HG02798 (cell line): ENCODE results near the gene ANKRD44.

Experiments used
- ATAC-seq: cut with Tn5 transposase; IDR thresholded peaks from one replicate; pipeline ENCODE4 v1.9.1; 2021; ENCODE audit warnings: mild to moderate bottlenecking; ENCODE audit not compliant: unreplicated experiment, poor library complexity

ANKRD44 gene

DNA sequence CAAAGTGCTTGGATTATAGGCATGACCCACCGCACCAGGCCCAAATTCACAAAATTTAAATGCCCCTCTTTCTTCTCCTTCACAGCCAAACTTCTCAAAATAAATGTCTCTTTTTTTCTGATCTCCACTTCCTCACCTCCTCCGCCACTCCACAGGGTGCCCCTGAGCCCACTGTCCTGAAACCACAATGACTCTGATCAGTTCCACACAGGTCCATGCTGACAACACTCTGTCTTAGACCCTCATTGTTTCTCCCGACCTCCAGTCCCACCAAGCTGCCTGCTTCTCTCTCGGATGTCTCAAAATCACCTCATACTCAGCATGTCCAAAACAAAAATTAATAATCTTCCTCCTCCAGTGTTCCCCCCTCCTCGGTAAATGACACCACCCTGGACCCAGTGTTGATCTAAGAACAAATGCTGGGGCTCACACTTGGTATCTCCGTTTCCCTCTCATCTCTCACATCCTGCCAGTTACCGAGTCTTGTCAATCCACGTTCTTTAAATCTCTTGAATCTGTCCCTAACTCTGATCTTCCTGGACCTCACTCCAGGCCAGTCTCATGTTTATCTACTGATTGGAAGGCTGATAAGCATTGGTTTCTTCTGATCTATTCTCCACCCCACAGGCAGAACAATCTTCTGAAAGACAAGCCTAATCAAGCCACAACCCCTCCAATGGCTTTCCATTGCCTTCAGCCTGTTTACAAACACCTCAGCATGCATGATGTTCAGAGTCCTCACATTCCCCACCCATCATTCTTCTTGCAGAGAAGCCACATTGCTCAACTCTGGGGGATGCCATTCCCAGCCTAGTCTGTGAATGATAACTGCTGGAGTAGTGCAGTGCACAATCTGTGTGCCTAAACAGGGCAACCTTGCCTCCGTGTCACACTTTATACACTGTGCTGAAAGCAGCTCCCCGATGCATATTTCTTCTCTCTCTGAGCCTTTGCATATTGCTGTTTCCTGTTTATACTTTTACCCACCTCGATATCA is 12.4 kb upstream of the ANKRD44 start:
- peak; percentile 64 for ATAC-seq

DNA sequence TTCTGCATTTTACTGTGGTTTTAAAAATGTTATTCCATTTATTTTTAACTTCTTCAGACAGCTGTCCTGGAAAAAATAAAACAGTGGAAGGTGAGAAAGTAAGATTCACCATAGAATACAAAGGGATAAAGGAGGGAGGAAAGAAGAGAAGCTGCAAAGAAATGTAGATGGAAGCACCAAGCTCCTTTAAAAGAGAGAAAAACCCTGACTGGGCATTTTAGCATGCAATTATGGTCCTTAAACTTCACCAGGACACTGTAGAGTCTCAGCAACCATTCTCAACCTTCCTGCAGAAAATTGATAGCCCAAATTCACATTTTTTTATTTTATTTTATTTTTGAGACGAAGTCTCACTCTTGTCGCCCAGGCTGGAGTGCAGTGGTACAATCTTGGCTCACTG is 11.6 kb upstream of the ANKRD44 start:
- no peak for ATAC-seq

- ATAC-seq, result no peak
These were observed 4.8 kb upstream of the ANKRD44 start for GRCh38 chr2:197315371-197315770.

DNA sequence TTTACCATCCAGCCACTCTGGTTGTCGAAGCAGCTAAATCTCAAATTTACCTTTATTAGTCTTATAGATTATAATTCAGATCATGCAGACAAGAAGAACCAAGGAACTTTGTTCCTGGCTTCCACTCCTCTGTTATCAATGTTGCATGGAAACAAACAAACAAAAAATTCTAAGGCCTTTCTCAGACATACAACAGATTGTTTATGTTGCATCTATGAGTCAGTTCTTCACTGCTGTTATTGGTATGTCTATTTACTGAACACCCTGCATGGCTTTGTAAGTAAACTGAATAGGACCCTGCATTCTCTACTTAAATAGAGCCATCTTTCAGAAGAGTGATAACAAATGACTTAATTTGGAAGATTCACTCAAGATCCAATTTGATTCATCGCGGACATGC is 1.6 kb upstream of the ANKRD44 start:
- no peak for ATAC-seq

DNA sequence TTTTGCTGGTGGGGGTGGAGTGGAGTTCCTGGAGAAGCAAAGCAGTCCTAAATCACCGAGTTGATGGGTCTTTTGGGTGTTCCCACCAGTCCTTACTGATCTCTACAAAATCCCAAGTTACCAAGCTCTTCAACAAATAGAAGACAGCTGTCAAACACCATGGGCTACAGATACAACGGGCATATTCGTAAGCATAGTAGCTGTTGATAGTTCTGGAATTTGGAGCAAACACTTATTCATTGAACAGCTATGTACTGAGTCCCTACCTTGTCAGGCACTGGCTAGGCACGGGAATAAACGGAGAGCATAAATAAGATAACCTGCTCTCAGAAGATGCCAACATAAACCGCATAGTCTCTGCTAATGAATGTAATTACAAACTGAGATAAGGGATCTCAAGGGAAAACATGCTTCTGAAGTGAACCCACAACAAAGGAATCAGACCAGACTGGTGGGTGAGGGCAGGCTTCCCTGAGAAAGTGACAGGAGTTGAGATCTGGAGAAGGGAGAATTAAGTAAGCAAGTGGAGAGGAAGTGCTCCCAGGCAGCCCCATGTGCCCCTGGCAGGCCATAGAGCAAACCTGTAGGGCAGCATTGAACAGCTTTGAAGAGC is 947 bp upstream of the ANKRD44 start:
- ATAC-seq, result no peak

DNA sequence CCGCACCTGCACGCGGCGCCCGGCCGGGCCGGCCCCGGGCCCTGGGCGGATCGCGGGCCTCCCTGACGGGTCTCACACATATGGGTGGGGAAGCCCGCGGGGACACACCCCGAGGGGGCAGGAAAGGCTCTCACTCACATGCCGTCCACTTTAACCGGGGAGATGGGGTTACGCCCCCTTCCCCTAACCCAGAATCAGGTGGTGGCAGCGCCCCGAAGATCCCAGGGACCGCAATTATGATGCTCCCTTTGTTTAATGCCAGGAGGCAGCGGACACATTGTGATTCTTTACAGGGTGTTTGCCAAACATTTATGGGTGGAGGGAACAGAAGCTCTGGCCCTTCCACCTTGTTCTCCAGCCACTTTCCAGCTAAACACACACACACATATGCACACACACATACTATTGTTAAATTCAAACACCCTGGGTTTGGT is 424 bp upstream of the ANKRD44 start:
- ATAC-seq, result no peak

- peak; percentile 1 for ATAC-seq
These were observed 819 bp downstream of the ANKRD44 start for GRCh38 chr2:197309691-197310231.

- no peak for ATAC-seq
These were observed 1.4 kb downstream of the ANKRD44 start for GRCh38 chr2:197308996-197309690.

GRCh38 chr2:197308585-197308984 is 2.0 kb downstream of the ANKRD44 start:
- no peak for ATAC-seq

GRCh38 chr2:197307933-197308521 is 2.6 kb downstream of the ANKRD44 start:
- peak; percentile 18 for ATAC-seq

GRCh38 chr2:197307236-197307932 is 3.2 kb downstream of the ANKRD44 start:
- no peak for ATAC-seq

DNA sequence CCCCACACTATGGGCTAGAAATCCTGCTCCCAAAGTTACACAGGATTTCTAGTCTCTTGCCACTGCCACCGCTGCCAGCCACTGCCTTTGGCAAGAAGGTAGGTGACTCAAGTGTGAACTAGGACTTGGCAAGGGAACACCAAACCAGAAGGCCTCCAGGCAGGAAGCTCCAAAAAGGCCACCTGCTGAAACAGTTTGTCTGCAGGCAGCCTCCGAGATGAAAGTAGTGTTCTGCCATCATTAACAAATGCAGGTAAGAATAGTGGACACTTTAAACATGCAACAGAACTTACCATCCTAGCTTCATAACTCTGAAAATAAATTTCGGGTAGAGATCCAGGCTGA is 3.9 kb downstream of the ANKRD44 start:
- ATAC-seq, result no peak

- peak; percentile 16 for ATAC-seq
These were observed 4.4 kb downstream of the ANKRD44 start for GRCh38 chr2:197306024-197306695.

DNA sequence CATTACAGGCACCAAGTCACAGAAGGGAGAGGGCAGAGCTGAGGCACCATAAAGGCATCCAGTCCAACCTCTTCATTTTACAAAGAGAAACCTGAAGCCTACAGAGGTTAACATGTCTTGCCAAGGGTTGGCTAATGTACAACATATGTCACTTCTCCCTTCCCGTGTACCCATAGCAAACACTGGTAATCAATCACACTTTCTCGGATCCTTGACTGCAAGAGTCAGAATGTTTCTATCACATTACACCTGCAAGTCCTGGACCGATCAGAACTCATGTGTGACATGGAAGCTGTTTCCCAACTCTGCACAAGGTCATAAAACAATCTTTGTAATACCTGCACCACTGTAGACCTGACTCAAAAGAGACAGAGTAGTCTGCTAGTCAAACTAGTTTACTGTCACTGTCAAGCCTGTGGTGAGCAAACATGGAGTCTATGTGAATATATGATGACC is 6.0 kb downstream of the ANKRD44 start:
- ATAC-seq, result peak; percentile 32

DNA sequence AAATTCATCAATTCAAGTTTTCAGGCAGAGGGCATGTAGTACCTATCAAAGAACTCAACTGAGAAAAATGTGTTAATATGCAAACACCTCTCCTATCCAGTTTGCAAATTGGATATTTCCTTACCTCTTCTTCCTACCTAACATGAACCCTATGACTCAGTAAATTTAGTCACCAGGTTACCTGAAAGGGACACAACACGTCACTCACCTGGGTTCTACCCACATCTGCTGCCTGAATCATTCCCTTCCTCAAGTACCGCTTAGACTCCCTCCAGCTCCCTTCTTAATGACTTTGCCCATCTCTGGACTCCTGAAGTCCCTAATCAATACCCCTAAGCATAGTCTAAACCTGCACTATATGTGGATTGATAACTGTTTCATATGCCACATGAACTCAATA is 10.4 kb downstream of the ANKRD44 start:
- no peak for ATAC-seq

- no peak for ATAC-seq
These were observed 12.0 kb downstream of the ANKRD44 start for GRCh38 chr2:197298609-197299008.

DNA sequence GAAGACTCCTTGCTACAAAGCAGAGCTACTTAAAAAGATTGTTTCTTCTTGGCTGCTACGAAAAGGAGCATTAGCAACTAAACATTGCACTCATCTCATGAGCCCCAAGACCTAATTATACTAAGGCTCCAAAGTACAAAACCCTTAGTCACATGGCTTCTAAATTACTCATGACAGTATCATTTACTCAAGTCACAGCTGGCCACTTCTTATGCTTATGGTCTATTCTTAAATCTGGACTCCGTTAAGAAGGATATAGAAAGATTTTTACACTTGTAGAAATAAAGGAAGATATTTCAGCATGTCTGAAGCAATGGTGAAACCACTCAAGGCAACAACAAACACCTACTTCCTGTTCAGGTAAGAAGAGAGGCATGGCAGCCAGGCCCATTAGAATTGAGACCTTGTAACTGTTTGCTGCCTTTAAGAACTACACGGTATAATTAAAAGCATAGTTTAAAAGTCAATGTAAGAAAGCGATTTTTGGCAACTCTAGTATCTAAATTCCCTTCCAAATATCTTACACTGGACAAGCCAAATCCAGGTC is 12.7 kb downstream of the ANKRD44 start:
- peak; percentile 37 for ATAC-seq

DNA sequence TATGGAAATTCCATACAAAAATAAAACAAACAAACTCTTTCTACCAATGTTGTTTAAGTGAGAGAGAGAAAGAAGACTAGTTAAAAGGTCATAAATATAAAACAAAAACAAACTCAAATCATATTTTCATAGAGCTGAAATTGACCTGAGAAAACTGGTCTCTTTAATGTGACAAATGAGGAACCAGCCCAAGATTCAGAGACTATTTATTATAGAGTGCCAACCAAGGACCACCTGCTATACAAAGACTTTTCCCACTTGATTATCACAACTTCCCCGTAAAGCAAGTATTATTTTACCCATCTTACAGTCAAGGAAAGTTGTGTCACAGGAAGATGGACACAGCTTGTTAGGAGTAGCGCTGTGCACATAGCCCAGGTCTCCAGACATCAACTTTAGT is 13.3 kb downstream of the ANKRD44 start:
- no peak for ATAC-seq

- ATAC-seq, result no peak
These were observed 13.7 kb downstream of the ANKRD44 start for GRCh38 chr2:197296835-197297234.
